Uterus (tissue), 4 donors: ENCODE measurements around the gene SHROOM2. TPM values are rescaled to one million over a fixed set of nuclear protein-coding genes. Genes with fewer than 3 reads are reported as not detected.
"Not testable (repeated sequence)": the region's sequence is repeated elsewhere in the genome, so short reads cannot be mapped to it uniquely, and the experiment has no call there.

Source experiments
- DNase-seq, 2 donors: peaks; one replicate each; pipeline ENCODE4 v3.0.0-alpha.2; 2019 to 2020
- H3K27ac ChIP-seq, 2 donors: fragments of 200-600 bp; sonication (generic); 1 replicate in 1 of 2; 2 replicates in 1 of 2; pipeline ENCODE4 v1.5.1; 2016 to 2018
- H3K27me3 ChIP-seq, 2 donors: fragments of 200-600 bp; sonication (generic); one replicate each; pipeline ENCODE4 v1.5.1; 2018 to 2019; ENCODE audit warnings: control low read depth in 1 of 2
- H3K36me3 ChIP-seq, 2 donors: fragments of 200-600 bp; sonication (generic); one replicate each; pipeline ENCODE4 v1.5.1; 2019; ENCODE audit warnings: control low read depth in 1 of 2
- H3K4me1 ChIP-seq, 2 donors: fragments of 200-600 bp; sonication (generic); one replicate each; pipeline ENCODE4 v1.5.1; 2018 to 2019; ENCODE audit warnings: control low read depth in 1 of 2
- H3K4me3 ChIP-seq, 2 donors: fragments of 200-600 bp; sonication (generic); 1 replicate in 1 of 2; 2 replicates in 1 of 2; pipeline ENCODE4 v1.5.1; 2018 to 2019; ENCODE audit warnings: mild to moderate bottlenecking in 1 of 2
- H3K9me3 ChIP-seq, 2 donors: fragments of 200-600 bp; sonication (generic); one replicate each; pipeline ENCODE4 v1.5.1; 2019; ENCODE audit warnings: control low read depth in 1 of 2
- CTCF ChIP-seq, 4 experiments: fragments of 200-600 bp in 2 of 4; fragments of 450-650 bp in 2 of 4; sonication (generic) in 2 of 4; IDR thresholded peaks; one replicate each; pipeline ENCODE4 v1.5.1; 2016 to 2019; ENCODE audit warnings: antibody characterized with exemption in 4 of 4, mild to moderate bottlenecking in 2 of 4, moderate library complexity in 1 of 4
- POLR2A ChIP-seq, 2 donors: fragments of 450-650 bp; IDR thresholded peaks; one replicate each; pipeline ENCODE4 v1.6.1; 2016; ENCODE audit warnings: antibody characterized with exemption in 2 of 2, mild to moderate bottlenecking in 1 of 2, moderate library complexity in 1 of 2
- intact Hi-C: fragments of 100-400 bp; cut with DNase I; formaldehyde crosslinking; loops from one replicate; pipeline ENCODE4 v1.15.1; 2023; ENCODE audit warnings: low total_unique reads
- total RNA-seq, 4 donors: library from RNA; depleted of rRNA in 3 of 4; stranded (reverse); fragments of >200 nt in 3 of 4; gene quantifications; one replicate each; pipeline versions ENCODE4 v1.1.0 to v1.2.4, GENCODE V29; 2014 to 2023
- donor health status: DM: yes; HTN: yes; CAD: no.

Gene SHROOM2
- total RNA-seq, 4 donors from 2014 or later = 3.5 to 8.7 (median 4.8) TPM

- TF ChIP-seq POLR2A (IDR thresholded peaks at IDR 0.05) = no peak
- no peak for TF ChIP-seq CTCF (IDR thresholded peaks at IDR 0.05)
- Histone ChIP-seq H3K36me3 (no peaks in the 10 kb centered on the region), H3K27me3 (no peaks in the 10 kb centered on the region), H3K4me1 (no peaks in the 10 kb centered on the region), H3K4me3 (no peak overlapping the region), H3K9me3 (no peaks in the 10 kb centered on the region), H3K27ac (no peak overlapping the region)
- intact Hi-C loops = no loop called here
- DNase-seq = no peak
Observed at GRCh38 chrX:9758021-9758638, 28.1 kb upstream of the SHROOM2 start.

- H3K27me3 ChIP-seq = no peaks in the 10 kb centered on the region
- TF ChIP-seq CTCF (IDR thresholded peaks at IDR 0.05) (no peak), POLR2A (IDR thresholded peaks at IDR 0.05) (no peak)
- intact Hi-C loops = no loop called here
Observed at GRCh38 chrX:9759337-9759736, 26.9 kb upstream of the SHROOM2 start.

DNA sequence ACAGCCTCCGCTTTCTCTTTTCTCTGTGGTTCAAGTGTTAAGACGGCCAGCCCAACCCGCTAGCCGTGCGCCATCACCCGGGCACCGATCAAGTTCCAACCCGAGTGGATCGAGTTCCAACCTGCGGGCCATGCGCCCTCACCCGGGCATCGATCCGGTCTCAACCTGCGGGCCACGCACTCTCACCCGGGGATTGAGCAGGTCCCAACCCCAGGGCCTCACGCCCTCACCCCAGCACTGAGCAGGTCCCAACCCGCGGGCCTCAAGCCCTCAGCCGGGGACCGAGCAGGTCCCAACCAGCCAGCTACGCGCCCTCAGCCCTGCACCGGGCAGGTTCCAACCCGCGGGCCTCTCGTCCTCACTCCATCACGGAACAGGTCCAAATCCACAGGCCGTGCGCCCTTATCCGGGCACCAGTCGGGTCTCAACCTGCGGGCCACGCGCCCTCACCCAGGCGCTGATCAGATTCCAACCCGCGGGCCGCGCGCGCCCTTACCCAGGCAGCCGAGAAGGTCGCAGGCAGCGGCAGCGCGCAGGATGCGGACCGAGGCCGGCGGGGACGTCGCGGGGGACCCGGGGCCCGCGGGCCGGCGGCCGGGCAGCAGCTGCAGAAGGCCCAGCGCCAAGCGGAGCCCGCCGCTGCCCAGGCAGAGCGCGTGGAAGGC lies 21.0 kb upstream of the SHROOM2 start:
- H3K4me1 ChIP-seq = no peaks in the 10 kb centered on the region
- intact Hi-C loops = no loop called here
- H3K27ac ChIP-seq = no peak overlapping the region
- TF ChIP-seq CTCF (IDR thresholded peaks at IDR 0.05) (no peak), POLR2A (IDR thresholded peaks at IDR 0.05) (no peak)
- no peaks in the 10 kb centered on the region for H3K36me3 ChIP-seq
- no peaks in the 10 kb centered on the region for H3K27me3 ChIP-seq
- no peak for DNase-seq
- no peaks in the 10 kb centered on the region for H3K9me3 ChIP-seq
- H3K4me3 ChIP-seq = no peak overlapping the region

More at GRCh38 chrX:9759337-9759736, 26.9 kb upstream of the SHROOM2 start:
- Histone ChIP-seq H3K4me3 (no peak overlapping the region), H3K4me1 (no peaks in the 10 kb centered on the region), H3K36me3 (no peaks in the 10 kb centered on the region), H3K9me3 (no peaks in the 10 kb centered on the region), H3K27ac (no peak overlapping the region)
- DNase-seq = no peak

GRCh38 chrX:9765737-9766097 lies 20.5 kb upstream of the SHROOM2 start, which contains the start of gene GPR143:
Gene GPR143, minus strand, starts transcription at chrX:9765847. Its CDS starts 30 bp downstream, at chrX:9765817.
- TF ChIP-seq POLR2A (IDR thresholded peaks at IDR 0.05) = no peak
- no peak for TF ChIP-seq CTCF (IDR thresholded peaks at IDR 0.05)
- H3K36me3 ChIP-seq = no peaks in the 10 kb centered on the region
- intact Hi-C loops = no loop called here
- H3K4me1 ChIP-seq = no peaks in the 10 kb centered on the region
- H3K4me3 ChIP-seq = no peak within 1 kb of the TSS
- no peak for DNase-seq
- no peak within 1 kb of the TSS for H3K27ac ChIP-seq
- H3K27me3 ChIP-seq = no peaks in the 10 kb centered on the region
- H3K9me3 ChIP-seq = no peaks in the 10 kb centered on the region

GRCh38 chrX:9767375-9767774 lies 18.9 kb upstream of the SHROOM2 start:
- H3K36me3 ChIP-seq = no peaks in the 10 kb centered on the region
- H3K27me3 ChIP-seq = no peaks in the 10 kb centered on the region
- intact Hi-C loops = no loop called here
- TF ChIP-seq POLR2A (IDR thresholded peaks at IDR 0.05) (no peak), CTCF (IDR thresholded peaks at IDR 0.05) (no peak)
- no peak overlapping the region for H3K4me3 ChIP-seq
- no peaks in the 10 kb centered on the region for H3K9me3 ChIP-seq
- no peak for DNase-seq
- no peak overlapping the region for H3K27ac ChIP-seq
- H3K4me1 ChIP-seq = no peaks in the 10 kb centered on the region

GRCh38 chrX:9768321-9768839 lies 17.8 kb upstream of the SHROOM2 start:
- H3K4me1 ChIP-seq, H3K27ac ChIP-seq, intact Hi-C loops, H3K27me3 ChIP-seq, H3K4me3 ChIP-seq, H3K9me3 ChIP-seq, H3K36me3 ChIP-seq, DNase-seq: not testable (repeated sequence)
